Measurements from ENCODE around the gene AK3.

GRCh38 chr9:4748612-4749011, 7.6 kb upstream of the AK3 start:
- TF ChIP-seq CTCF (optimal IDR thresholded peaks at IDR 0.05 in 1 of 3, IDR thresholded peaks at IDR 0.05 in 1 of 3, conservative IDR thresholded peaks at IDR 0.05 in 1 of 3; ENCODE audit: extremely low read depth in 1 of 3, insufficient read depth in 2 of 3, low read length in 3 of 3) (no peak), EZH2 (IDR thresholded peaks at IDR 0.05; ENCODE audit: low read length) (no peak)
